GM19372 (cell line): ENCODE results near the gene C19orf67.
"Not testable (repeated sequence)": the region's sequence is repeated elsewhere in the genome, so short reads cannot be mapped to it uniquely, and the experiment has no call there.

Source experiments
- ATAC-seq: cut with Tn5 transposase; IDR thresholded peaks from one replicate; pipeline ENCODE4 v1.9.1; 2021; ENCODE audit warnings: mild to moderate bottlenecking, low read depth, moderate library complexity; ENCODE audit not compliant: unreplicated experiment

C19orf67 gene

DNA sequence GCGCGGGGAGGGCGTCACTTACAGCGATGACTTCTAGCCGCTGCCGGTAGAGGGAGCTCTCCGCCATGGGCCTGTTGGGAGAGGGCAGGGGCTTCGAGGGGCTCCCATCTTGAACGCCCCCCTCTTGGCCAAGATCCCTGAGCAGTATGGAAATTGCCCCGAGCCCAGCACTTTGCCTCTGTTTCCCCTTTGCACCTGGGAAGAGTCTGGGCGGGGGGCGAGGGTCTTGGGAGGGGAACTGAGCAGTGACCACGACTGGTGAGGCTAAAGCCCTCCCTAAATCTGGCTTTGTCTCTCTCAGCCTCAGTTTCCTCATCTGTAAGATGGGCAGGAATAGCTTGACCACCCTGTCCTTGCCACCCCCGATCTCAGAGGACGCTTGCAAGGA lies 26.5 kb downstream of the C19orf67 start:
- no peak for ATAC-seq

GRCh38 chr19:14058182-14059092 lies 27.1 kb downstream of the C19orf67 start:
- ATAC-seq, result no peak

DNA sequence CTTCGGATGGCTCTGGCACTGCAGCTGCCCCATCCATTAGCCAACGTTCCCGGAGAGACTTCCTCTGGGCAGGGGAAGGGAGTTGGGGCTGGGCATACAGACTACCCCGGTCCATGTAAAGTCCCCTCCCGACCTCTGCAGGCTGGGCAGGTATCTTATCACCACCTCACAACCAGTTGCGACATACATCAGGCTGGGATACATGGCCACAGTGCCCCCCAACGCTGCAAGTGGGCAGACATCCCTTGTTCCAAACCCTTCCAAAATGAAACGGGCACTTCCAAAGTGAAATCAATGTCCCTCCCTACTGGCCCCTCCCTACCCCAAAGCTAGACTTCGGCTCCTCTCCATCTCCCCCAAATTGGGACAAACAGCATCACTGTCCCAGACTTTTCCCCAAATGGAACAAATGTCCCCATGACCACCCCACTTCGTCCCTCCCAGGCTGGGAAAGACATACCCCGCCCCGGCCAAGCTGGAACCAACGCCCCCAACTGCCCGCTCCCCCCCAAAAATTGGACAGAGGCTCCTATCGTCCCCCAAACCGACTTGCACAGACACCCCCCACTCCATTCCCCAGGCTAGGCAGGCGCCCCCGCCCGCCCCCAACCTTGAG lies 28.7 kb downstream of the C19orf67 start:
- no peak for ATAC-seq

DNA sequence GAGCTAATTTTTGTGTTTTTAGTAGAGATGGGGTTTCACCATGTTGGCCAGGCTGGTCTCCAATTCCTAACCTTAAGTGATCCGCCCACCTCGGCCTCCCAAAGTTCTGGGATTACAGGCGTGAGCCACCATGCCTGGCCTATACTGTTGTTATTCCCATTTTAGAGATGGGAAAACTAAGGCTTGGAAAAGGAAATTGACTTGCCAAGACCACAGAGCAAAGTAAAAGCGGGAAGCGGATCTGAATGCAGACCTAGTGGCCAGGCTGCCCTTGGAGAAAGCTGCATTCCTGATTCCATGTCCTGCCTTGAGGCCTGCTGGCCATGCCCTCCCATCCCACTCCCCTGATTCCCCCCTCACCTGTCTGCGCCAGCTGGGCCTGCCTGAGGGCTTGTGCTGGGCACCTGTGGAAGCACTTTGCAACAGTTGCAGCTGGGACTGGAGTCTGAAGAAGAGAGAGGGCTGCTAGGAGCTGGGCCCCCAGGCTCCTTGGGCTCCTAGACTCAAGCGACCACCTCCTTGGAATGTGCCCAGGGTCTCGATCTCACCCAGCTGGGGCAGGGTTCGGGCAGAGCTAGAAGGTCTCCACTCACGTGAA lies 29.4 kb downstream of the C19orf67 start:
- no peak for ATAC-seq

DNA sequence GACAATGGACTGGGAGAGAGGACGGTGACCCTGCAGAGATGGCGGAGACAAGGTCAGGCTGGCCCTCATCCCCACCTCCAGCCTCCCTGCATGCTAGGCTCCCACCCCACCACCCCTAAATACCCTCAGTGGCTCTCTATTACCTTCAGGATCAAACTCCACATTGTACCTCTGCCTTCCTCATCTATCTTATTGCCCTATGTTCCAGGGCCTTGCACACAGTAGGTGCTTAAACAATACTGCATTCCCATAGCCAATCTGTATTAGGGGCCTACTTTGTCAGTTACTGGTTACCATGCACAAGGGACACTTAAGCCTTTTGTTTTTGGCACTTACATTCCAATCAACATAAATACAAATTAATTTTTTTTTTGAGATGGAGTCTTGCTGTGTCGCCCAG lies 30.2 kb downstream of the C19orf67 start:
- ATAC-seq, result no peak

DNA sequence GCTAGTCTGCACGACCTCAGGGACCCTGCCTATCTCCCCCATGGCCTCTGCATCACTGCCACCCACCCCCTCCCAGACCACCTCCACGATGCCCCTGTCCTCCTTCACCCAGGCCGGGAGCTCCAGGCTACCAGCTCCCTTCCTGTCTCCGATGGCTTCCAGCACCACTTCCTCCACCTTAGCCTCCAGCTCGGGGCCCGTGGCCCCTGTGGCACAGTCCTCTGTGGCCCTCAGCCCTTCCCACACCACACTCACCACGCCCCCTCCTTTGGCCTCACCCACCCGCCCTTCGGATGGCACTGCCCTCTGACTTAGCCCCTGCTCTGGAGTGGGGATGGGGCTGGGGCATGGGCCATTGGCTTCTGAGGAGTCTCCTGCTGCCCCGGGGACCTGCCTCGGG lies 30.9 kb downstream of the C19orf67 start:
- no peak for ATAC-seq

GRCh38 chr19:14054099-14054498 lies 31.5 kb downstream of the C19orf67 start:
- no peak for ATAC-seq

DNA sequence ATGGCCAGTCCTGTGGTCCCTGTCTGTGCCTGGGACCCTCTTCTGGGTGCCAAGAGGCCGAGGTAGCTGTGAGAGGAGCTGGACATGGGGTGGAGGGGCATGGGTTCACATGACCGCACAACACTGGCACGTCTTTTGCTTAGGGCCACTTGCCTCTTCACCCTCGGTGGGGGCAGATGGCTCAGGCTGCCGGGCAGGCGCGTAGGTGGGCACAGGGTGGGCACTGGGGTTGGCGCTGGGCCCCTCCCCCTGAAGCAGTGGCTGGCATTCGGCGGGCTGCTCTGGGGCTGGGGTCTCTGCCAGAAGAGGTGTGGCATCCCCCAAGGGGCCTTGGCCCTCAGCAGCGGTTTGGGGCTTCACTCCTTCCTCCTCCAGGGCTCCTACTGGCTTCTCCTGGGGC lies 32.1 kb downstream of the C19orf67 start:
- ATAC-seq, result no peak

DNA sequence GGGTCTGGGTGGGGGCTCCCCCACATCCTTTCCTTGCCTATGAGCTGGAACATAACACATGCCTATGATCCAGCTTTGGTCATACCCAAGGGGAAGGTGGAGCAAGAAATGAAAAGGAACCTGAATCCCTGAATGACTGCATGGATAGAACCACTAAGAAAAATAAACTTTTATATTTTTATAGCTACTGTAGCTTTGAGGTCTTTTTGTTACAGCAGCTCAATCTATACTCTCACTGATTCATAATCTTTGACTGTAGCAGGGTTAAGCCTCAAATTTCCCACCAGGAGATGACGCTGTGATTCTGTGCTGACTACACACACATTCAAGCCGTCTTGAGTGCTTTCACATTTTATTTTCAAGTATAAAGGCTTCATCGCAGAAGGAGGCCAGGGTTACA lies 32.6 kb downstream of the C19orf67 start:
- no peak for ATAC-seq

DNA sequence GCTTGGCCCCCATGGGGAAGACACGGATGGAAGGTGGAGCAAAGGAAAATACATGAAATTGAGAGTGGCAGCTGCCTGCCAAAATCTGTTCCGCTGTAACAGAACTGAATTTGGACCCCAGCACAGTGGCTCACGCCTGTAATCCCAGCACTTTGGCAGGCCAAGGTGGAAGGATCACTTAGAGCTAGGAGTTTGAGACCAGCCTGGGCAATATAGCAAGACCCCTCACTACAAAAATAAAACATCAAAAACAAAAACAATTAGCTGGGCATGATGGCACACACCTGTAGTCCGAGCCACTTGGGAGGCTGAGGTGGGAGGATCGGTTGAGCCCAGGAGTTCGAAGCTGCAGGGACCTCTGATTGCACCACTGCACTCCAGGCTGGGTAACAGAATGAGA lies 33.1 kb downstream of the C19orf67 start:
- no peak for ATAC-seq

DNA sequence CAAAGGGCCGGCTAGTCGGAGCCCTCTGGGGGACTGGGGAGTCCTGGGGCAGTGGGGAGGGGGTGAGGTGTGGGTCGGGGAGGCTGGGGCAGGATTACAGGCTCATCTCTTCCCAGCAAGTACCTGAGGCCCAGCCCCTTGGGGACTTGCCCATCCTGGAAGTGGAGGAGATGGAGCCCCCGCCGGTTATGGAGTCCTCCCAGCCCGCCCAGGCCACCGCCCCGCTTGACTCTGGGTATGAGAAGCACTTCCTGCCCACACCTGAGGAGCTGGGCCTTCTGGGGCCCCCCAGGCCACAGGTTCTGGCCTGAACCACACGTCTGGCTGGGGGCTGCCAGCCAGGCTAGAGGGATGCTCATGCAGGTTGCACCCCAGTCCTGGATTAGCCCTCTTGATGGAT lies 33.6 kb downstream of the C19orf67 start:
- ATAC-seq, result no peak

DNA sequence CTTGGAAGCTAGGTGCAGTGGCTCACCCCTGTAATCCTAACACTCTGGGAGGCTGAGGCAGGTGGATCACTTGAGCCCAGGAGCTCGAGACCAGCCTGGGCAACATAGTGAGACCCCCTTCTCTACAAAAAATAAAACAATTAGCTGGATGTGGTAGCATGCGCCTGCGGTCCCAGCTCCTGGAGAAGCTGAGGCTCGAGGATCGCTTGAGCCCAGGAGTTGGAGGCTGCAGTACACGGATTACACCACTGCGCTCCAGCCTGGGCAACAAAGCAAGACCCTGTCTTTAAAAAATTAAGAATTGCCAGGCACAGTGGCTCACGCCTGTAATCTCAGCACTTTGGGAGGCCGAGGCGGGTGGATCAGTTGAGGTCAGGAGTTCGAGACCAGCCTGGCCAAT lies 34.6 kb downstream of the C19orf67 start:
- not testable (repeated sequence) for ATAC-seq

DNA sequence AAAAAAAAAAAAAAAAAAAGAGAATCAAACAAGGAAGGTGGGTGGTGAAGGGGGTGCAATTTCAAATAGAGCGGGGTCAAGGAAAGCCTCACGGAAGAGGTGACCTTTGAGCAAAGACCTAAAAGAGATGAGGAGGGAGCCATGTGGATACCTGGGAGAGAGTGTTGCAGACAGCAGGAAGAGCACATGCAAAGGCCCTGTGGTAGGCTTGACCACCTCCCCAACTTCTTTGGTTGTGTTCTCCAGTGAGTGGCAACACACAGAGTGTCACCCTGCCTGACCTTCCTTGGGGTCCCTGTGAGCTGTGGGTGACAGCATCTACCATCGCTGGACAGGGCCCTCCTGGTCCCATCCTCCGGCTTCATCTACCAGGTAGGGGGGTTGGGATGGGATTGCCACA lies 35.1 kb downstream of the C19orf67 start:
- no peak for ATAC-seq

DNA sequence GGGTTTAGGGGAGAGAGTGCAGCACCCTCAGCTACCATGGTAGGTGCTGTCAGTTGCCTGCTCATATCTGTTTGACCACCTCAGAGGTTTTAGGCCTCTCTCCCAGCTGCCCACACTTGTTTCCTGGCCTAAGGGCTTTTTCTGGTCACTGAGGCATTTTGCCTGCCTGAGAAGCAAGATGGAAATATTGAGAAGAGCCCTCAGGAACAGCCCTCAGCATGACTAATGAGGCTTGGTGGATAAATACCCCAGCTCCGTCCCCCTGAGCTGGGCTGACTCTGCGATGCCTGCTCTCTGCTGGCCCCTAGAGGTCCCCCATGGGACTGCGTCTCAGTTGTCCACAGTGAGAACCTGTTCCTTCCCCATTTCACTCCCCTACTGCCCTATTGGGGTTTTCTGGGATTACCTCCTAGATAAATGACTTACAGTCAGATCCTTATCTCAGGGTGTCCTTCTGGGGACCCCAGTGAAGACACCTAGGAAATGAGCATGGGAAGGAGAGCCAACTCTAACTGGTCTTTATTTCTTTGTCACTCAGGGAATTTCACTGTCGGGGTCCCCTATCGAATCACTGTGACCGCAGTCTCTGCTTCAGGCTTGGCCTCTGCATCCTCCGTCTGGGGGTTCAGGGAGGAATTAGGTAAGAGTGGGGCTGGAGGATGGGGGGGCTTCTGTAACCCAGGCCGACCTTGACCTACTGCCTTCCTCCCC lies 37.0 kb downstream of the C19orf67 start:
- ATAC-seq, result no peak

DNA sequence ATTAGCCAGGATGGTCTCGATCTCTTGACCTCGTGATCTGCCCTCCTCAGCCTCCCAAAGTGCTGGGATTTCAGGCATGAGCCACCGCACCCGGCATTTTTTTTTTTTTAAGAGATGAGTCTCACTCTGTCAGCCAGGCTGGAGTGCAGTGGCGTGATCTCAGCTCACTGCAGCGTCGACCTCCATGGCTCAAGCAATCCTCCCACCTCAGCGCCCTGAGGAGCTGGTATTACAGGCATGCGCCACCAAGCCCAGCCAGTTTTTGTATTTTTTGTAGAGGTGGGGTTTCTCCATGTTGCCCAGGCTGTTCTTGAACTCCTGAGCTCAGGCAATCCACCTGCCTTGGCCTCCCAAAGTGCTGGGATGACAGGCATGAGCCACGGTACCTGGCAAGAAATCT lies 37.7 kb downstream of the C19orf67 start:
- not testable (repeated sequence) for ATAC-seq

DNA sequence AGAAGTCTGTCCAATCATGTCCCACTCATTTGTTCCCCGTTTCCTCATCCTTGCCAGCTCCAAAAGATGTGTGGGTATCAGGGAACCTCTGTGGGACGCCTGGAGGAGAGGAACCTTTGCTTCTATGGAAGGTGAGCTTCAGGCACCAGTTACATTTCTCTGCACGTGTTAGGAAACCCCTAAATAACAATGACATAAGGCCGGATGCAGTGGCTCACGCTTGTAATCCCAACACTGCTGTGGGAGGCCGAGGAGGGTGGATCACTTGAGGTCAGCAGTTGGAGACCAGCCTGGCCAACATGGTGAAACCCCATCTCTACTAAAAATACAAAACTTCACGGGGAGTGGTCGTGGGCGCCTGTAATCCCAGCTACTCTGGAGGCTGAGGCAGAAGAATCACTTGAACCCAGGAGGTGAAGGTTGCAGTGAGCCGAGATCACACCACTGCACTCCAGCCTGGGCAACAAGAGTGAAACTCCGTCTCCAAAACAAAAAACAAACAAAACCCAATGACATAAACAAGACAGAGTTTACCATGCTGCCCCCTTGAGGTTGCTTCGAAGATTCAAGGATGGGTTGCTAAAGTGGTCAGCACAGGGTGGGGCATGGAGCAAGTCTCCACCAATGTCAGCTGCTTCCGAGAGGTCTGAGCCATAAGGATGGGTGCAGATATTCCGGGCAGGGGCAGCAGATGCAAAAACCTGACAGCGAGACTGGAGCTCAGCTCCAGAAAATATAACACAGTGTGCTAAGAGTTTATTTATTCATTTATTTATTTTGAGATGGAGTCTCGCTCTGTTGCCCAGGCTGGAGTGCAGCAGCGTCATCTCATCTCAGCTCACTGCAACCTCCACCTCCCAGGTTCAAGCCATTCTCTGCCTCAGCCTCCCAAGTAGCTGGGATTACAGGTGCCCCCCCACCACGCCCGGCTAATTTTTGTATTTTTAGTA lies 42.6 kb downstream of the C19orf67 start:
- ATAC-seq, result not testable (repeated sequence)

- no peak for ATAC-seq
These were observed 46.4 kb downstream of the C19orf67 start for GRCh38 chr19:14039181-14039580.

- ATAC-seq, result no peak
These were observed 49.9 kb downstream of the C19orf67 start for GRCh38 chr19:14035706-14036105.

- not testable (repeated sequence) for ATAC-seq
These were observed 50.4 kb downstream of the C19orf67 start for GRCh38 chr19:14035159-14035558.

- no peak for ATAC-seq
These were observed 51.6 kb downstream of the C19orf67 start for GRCh38 chr19:14033946-14034345.
